Body of pancreas (tissue), 4 donors: ENCODE results near the gene GPR156. TPM values are rescaled to one million over a fixed set of nuclear protein-coding genes. Genes with fewer than 3 reads are reported as not detected.

Experiments
- ATAC-seq: fragments of 150-250 bp; one replicate; pipeline ENCODE4 v1.9.1; 2016
- DNase-seq, 4 donors: peaks; one replicate each; pipeline ENCODE4 v3.0.0-alpha.2; 2019
- H3K27ac ChIP-seq, 4 donors: fragments of 200-600 bp; sonication (generic); 1 replicate in 3 of 4; 2 replicates in 1 of 4; pipeline versions ENCODE4 v1.5.1 to v1.6.1; 2016 to 2019; ENCODE audit warnings: mild to moderate bottlenecking in 1 of 4, mixed read lengths in 1 of 4, moderate library complexity in 1 of 4
- H3K27me3 ChIP-seq, 2 donors: fragments of 200-600 bp; sonication (generic); one replicate each; pipeline ENCODE4 v1.6.0; 2016; ENCODE audit warnings: mild to moderate bottlenecking in 1 of 2
- H3K36me3 ChIP-seq, 2 donors: fragments of 200-600 bp; sonication (generic); replicated peaks in 1 of 2; 2 replicates each; pipeline ENCODE4 v1.5.1; 2016; ENCODE audit warnings: low read depth in 2 of 2; ENCODE audit not compliant: insufficient read depth in 1 of 2
- H3K4me1 ChIP-seq: fragments of 200-600 bp; sonication (generic); one replicate; pipeline ENCODE4 v1.6.0; 2016
- H3K4me3 ChIP-seq, 2 donors: fragments of 200-600 bp; sonication (generic); 1 replicate in 1 of 2; 2 replicates in 1 of 2; pipeline ENCODE4 v1.5.1; 2016 to 2019
- H3K9me3 ChIP-seq, 3 donors: fragments of 200-600 bp; sonication (generic); 1 replicate in 2 of 3; 2 replicates in 1 of 3; pipeline ENCODE4 v1.5.1; 2016
- CTCF ChIP-seq, 7 experiments: fragments of 450-650 bp in 4 of 7; fragments of 200-600 bp in 3 of 7; sonication (generic) in 3 of 7; IDR thresholded peaks; one replicate each; pipeline ENCODE4 v1.5.1; 2016 to 2019; ENCODE audit warnings: antibody characterized with exemption in 7 of 7
- POLR2A ChIP-seq, 3 donors: fragments of 450-650 bp; IDR thresholded peaks; one replicate each; pipeline ENCODE4 v1.6.1; 2016; ENCODE audit warnings: antibody characterized with exemption in 3 of 3, mild to moderate bottlenecking in 2 of 3
- WGBS, 2 donors: methylation state at CpG; one replicate each; pipeline ENCODE4 v1.1.5; 2017; 5-methylcytosine and 5-hydroxymethylcytosine counted together
- intact Hi-C: fragments of 100-400 bp; cut with DNase I; formaldehyde crosslinking; loops from one replicate; pipeline ENCODE4 v1.15.1; 2023
- total RNA-seq, 2 donors: library from RNA; depleted of rRNA; stranded (reverse); fragments of >200 nt; gene quantifications; one replicate each; pipeline ENCODE4 v1.1.0, GENCODE V29; 2016

The GPR156 gene
- total RNA-seq, 2 donors from 2014 or later, result not detected

GRCh38 chr3:120311863-120312794 lies 27.1 kb upstream of the GPR156 start:
- Histone ChIP-seq H3K27ac (no peak overlapping the region), H3K9me3 (no peaks in the 10 kb centered on the region), H3K27me3 (no peaks in the 10 kb centered on the region), H3K4me1 (no peaks in the 10 kb centered on the region), H3K4me3 (no peak overlapping the region), H3K36me3 (no peaks in the 10 kb centered on the region)
- ATAC-seq (no peak), DNase-seq (no peak)
- no peak for TF ChIP-seq CTCF (IDR thresholded peaks at IDR 0.05)
- no peak for TF ChIP-seq POLR2A (IDR thresholded peaks at IDR 0.05)
- intact Hi-C loops, result no loop called here
- 91 to 93% methylated on average over 7 to 23 of the region's 24 CpGs for WGBS, 2 donors

- DNase-seq (no peak), ATAC-seq (no peak)
- intact Hi-C loops, result no loop called here
- no peak overlapping the region for H3K27ac ChIP-seq
- WGBS, 2 donors, result 71 to 90% methylated on average over 23 to 64 of the region's 72 CpGs
- H3K36me3 ChIP-seq, result no peaks in the 10 kb centered on the region
- no peak for TF ChIP-seq CTCF (IDR thresholded peaks at IDR 0.05)
- TF ChIP-seq POLR2A (IDR thresholded peaks at IDR 0.05), result no peak
- no peaks in the 10 kb centered on the region for H3K27me3 ChIP-seq
- H3K4me3 ChIP-seq, result no peak overlapping the region
- H3K4me1 ChIP-seq, result no peaks in the 10 kb centered on the region
- H3K9me3 ChIP-seq, result no peaks in the 10 kb centered on the region
These were observed 21.8 kb upstream of the GPR156 start for GRCh38 chr3:120306519-120307455.

GRCh38 chr3:120304616-120305015 lies 19.6 kb upstream of the GPR156 start:
- Histone ChIP-seq H3K4me1 (no peaks in the 10 kb centered on the region), H3K9me3 (no peaks in the 10 kb centered on the region), H3K27me3 (no peaks in the 10 kb centered on the region), H3K36me3 (no peaks in the 10 kb centered on the region), H3K4me3 (no peak overlapping the region), H3K27ac (no peak overlapping the region)
- intact Hi-C loops, result no loop called here
- DNase-seq (no peak), ATAC-seq (no peak)
- TF ChIP-seq CTCF (IDR thresholded peaks at IDR 0.05) (no peak), POLR2A (IDR thresholded peaks at IDR 0.05) (no peak)
- WGBS, 2 donors, result 90 to 93% methylated on average over 4 of the region's 4 CpGs

GRCh38 chr3:120302361-120302760 lies 17.3 kb upstream of the GPR156 start:
- Histone ChIP-seq H3K9me3 (no peaks in the 10 kb centered on the region), H3K36me3 (no peaks in the 10 kb centered on the region), H3K27me3 (no peaks in the 10 kb centered on the region), H3K27ac (no peak overlapping the region), H3K4me3 (no peak overlapping the region), H3K4me1 (no peaks in the 10 kb centered on the region)
- intact Hi-C loops, result no loop called here
- WGBS, 2 donors, result 89 to 92% methylated on average over 5 of the region's 5 CpGs
- no peak for DNase-seq
- no peak for TF ChIP-seq POLR2A (IDR thresholded peaks at IDR 0.05)
- no peak for TF ChIP-seq CTCF (IDR thresholded peaks at IDR 0.05)
- ATAC-seq, result no peak
